ENCODE measurements around the gene ABCA4. TPM values are rescaled to one million over a fixed set of nuclear protein-coding genes. Genes with fewer than 3 reads are reported as not detected.
"Not testable (repeated sequence)": the region's sequence is repeated elsewhere in the genome, so short reads cannot be mapped to it uniquely, and the experiment has no call there.

Gene ABCA4
- total RNA-seq, 2 experiments from 2014 or later: 0.10 to 0.14 TPM

GRCh38 chr1:94011709-94012595 lies 109.0 kb downstream of the ABCA4 start:
- DNase-seq: no peak
- CTCF ChIA-PET: interaction anchor here (0.6 to 1.3 kb wide), 3 partner anchors 14 to 566 kb away, joined by 3 to 4 read pairs (median 3); no protein-coding TSS in a partner anchor
- intact Hi-C loops (cut with micrococcal nuclease): no loop called here
- no peak overlapping the region for H3K4me3 Mint-ChIP-seq
- H3K36me3 Mint-ChIP-seq (ENCODE audit: low read depth): no peaks in the 10 kb centered on the region
- no peaks in the 10 kb centered on the region for H3K9me3 Mint-ChIP-seq
- H3K27me3 Mint-ChIP-seq (ENCODE audit: low read depth): peaks cover 3% of the 10 kb centered on the region
- no peaks in the 10 kb centered on the region for H3K4me1 Mint-ChIP-seq (ENCODE audit: low read depth)
- H3K27ac Mint-ChIP-seq: no peak overlapping the region

DNA sequence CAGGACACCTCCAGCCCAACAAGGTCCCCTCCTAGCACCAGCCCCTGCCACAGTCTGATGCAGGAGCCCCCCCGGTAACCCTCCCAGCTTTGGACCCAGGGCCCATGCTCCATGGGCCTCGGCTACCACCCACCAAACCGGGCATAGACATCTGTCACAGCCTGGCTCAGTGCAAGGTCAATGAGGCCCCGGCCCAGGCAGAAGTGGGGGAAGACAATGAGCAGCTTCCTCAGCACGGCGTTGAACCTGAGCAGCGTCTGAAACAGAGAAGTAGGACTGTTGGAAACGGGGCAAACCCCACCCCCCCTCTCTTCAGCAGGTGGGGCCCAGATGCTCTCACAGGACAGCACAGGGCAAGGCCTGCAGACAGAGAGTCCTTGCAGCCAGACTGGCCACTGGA lies 109.8 kb downstream of the ABCA4 start:
- Mint-ChIP-seq H3K36me3 (ENCODE audit: low read depth) (no peaks in the 10 kb centered on the region), H3K4me1 (ENCODE audit: low read depth) (no peaks in the 10 kb centered on the region), H3K9me3 (no peaks in the 10 kb centered on the region), H3K27ac (no peak overlapping the region), H3K4me3 (no peak overlapping the region), H3K27me3 (ENCODE audit: low read depth) (peaks cover 3% of the 10 kb centered on the region)
- no peak for DNase-seq
- intact Hi-C loops (cut with micrococcal nuclease): no loop called here
- CTCF ChIA-PET: interaction anchor here (1.2 to 1.3 kb wide), 2 partner anchors 15 to 29 kb away, joined by 3 to 4 read pairs; no protein-coding TSS in a partner anchor

DNA sequence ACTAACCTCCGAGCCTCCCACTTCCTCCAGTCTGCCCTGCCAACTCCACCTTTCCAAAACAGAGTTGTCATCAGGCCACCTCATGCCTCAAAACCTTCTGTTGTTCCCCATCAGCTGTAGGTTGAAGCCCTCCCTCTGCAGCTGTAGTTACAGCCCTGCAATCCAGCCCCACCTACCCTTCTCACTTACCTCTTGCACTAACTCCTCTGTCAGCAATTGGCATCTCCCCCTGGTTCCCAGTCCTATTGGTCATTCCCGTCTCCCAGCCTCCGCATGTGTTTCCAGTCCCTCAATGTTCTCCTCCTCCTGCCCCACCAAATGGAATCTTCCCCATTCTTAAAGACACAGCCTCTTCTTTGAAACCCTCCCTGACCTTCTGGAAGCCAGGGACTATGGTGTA lies 111.6 kb downstream of the ABCA4 start:
- H3K4me3 Mint-ChIP-seq: no peak overlapping the region
- no peaks in the 10 kb centered on the region for H3K9me3 Mint-ChIP-seq
- H3K27ac Mint-ChIP-seq: no peak overlapping the region
- peaks cover 3% of the 10 kb centered on the region for H3K27me3 Mint-ChIP-seq (ENCODE audit: low read depth)
- H3K36me3 Mint-ChIP-seq (ENCODE audit: low read depth): no peaks in the 10 kb centered on the region
- H3K4me1 Mint-ChIP-seq (ENCODE audit: low read depth): no peaks in the 10 kb centered on the region
- CTCF ChIA-PET: interaction anchor here (0.6 to 1.1 kb wide), 2 partner anchors 17 to 149 kb away, joined by 3 read pairs; no protein-coding TSS in a partner anchor
- DNase-seq: no peak
- intact Hi-C loops (cut with micrococcal nuclease): no loop called here

DNA sequence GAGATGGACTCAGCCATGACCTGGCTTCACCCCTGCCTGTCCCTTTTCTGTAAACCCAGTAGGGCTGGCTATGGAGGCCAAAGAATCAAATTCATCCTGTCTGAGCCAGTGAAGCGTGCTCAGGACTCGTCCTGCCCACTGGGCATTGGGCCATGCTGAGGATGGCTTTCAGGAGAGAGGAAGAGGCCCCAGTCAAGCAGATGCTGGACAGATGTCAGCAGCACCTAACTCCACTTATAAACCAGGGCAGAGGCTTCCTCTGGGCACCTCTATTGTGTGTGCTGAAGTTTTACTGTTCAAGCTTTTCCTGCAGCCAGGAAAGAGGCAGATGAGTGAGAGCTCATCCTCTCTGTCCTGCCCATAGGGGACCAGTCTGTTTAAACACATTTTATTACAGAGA lies 114.3 kb downstream of the ABCA4 start:
- no peaks in the 10 kb centered on the region for H3K36me3 Mint-ChIP-seq (ENCODE audit: low read depth)
- H3K27ac Mint-ChIP-seq: no peak overlapping the region
- no peaks in the 10 kb centered on the region for H3K9me3 Mint-ChIP-seq
- H3K27me3 Mint-ChIP-seq (ENCODE audit: low read depth): peaks cover 4% of the 10 kb centered on the region
- CTCF ChIA-PET: interaction anchor here (0.6 kb wide), 1 partner anchor 220 kb away, joined by 3 read pairs; no protein-coding TSS in a partner anchor
- intact Hi-C loops (cut with micrococcal nuclease): no loop called here
- DNase-seq: no peak
- no peaks in the 10 kb centered on the region for H3K4me1 Mint-ChIP-seq (ENCODE audit: low read depth)
- no peak overlapping the region for H3K4me3 Mint-ChIP-seq

GRCh38 chr1:94004924-94005323 lies 116.0 kb downstream of the ABCA4 start:
- intact Hi-C loops (cut with micrococcal nuclease): no loop called here
- no peak overlapping the region for H3K27ac Mint-ChIP-seq

GRCh38 chr1:94002046-94002787 lies 118.7 kb downstream of the ABCA4 start:
- no peak for DNase-seq
- no peaks in the 10 kb centered on the region for H3K9me3 Mint-ChIP-seq
- no peak overlapping the region for H3K27ac Mint-ChIP-seq
- intact Hi-C loops (cut with micrococcal nuclease): no loop called here
- CTCF ChIA-PET: no interaction called here
- H3K4me3 Mint-ChIP-seq: no peak overlapping the region
- H3K36me3 Mint-ChIP-seq (ENCODE audit: low read depth): no peaks in the 10 kb centered on the region
- no peaks in the 10 kb centered on the region for H3K4me1 Mint-ChIP-seq (ENCODE audit: low read depth)
- peaks cover 4% of the 10 kb centered on the region for H3K27me3 Mint-ChIP-seq (ENCODE audit: low read depth)

More at GRCh38 chr1:94004924-94005323, 116.0 kb downstream of the ABCA4 start:
- Mint-ChIP-seq H3K36me3 (ENCODE audit: low read depth) (no peaks in the 10 kb centered on the region), H3K4me3 (no peak overlapping the region), H3K9me3 (no peaks in the 10 kb centered on the region), H3K4me1 (ENCODE audit: low read depth) (no peaks in the 10 kb centered on the region), H3K27me3 (ENCODE audit: low read depth) (peaks cover 4% of the 10 kb centered on the region)
- no peak for DNase-seq
- CTCF ChIA-PET: no interaction called here

DNA sequence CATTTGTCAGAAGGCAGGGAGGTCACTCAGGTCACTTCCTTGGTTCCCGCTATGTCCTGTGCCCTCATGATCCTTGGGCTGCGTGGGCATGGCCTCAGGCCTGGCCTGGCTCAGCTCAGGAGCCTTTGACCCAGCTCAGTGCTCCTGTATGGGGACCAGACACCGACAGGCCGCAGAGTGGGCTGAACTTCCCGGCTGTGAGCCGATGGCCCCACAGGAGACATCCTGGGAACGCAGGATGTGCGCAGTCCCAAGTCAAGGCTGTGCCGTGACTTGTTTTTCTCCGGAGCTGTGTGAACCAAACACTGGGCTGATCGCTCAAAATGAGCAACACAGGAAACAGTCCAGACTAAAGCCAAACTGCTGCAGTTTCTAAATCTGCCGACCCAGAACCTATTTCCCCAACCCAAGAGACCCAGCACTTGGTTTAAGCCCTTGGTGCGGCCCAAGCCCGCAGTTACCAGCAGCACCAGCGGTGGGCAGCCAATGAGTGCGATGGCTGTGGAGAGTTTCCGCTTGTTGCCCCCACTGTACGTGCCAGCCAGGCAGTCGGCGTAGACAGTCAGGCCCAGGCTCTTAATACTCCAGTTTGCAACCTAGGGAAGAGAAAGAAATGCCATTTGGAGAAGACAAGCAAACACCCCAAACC lies 119.4 kb downstream of the ABCA4 start:
- no peaks in the 10 kb centered on the region for H3K4me1 Mint-ChIP-seq (ENCODE audit: low read depth)
- CTCF ChIA-PET: interaction anchor here (0.6 kb wide), 1 partner anchor 13 kb away, joined by 3 read pairs; no protein-coding TSS in a partner anchor
- H3K36me3 Mint-ChIP-seq (ENCODE audit: low read depth): no peaks in the 10 kb centered on the region
- no peak for DNase-seq
- intact Hi-C loops (cut with micrococcal nuclease): no loop called here
- no peak overlapping the region for H3K4me3 Mint-ChIP-seq
- peaks cover 4% of the 10 kb centered on the region for H3K27me3 Mint-ChIP-seq (ENCODE audit: low read depth)
- no peaks in the 10 kb centered on the region for H3K9me3 Mint-ChIP-seq
- H3K27ac Mint-ChIP-seq: no peak overlapping the region

GRCh38 chr1:94000510-94001282 lies 120.3 kb downstream of the ABCA4 start:
- no peak overlapping the region for H3K4me3 Mint-ChIP-seq
- H3K9me3 Mint-ChIP-seq: no peaks in the 10 kb centered on the region
- no peaks in the 10 kb centered on the region for H3K4me1 Mint-ChIP-seq (ENCODE audit: low read depth)
- CTCF ChIA-PET: interaction anchor here (0.6 kb wide), 2 partner anchors 12 to 282 kb away, joined by 3 read pairs; no protein-coding TSS in a partner anchor
- no peak overlapping the region for H3K27ac Mint-ChIP-seq
- H3K36me3 Mint-ChIP-seq (ENCODE audit: low read depth): no peaks in the 10 kb centered on the region
- DNase-seq: no peak
- intact Hi-C loops (cut with micrococcal nuclease): no loop called here
- peaks cover 5% of the 10 kb centered on the region for H3K27me3 Mint-ChIP-seq (ENCODE audit: low read depth)

DNA sequence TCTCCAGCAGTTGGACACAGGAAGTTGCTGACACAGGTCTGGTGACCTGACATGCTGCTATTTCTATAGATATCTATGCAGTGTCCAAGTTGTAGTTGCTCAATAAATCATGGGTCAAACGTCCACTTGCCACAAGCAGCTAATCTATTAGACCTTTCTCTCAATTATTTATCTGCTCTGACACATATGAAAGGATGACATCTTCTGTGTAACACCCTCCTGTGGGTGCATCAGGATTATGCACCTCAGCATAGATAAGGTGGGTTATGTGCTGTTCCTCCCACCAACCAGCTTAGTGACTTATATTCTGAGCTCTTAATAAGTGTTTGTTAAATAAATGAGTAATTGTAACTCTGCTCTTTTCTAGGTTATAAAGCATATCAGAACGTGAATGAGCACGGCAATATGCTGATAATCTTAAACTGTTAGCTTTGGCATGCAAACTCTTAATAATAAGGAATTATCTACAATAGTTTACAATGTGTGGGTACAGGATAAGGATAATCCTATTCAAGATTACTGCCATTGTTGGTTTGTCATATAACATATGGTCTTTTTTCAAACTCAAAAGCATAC lies 121.0 kb downstream of the ABCA4 start:
- CTCF ChIA-PET: interaction anchor here (0.6 kb wide), 1 partner anchor 281 kb away, joined by 3 read pairs; no protein-coding TSS in a partner anchor
- intact Hi-C loops (cut with micrococcal nuclease): no loop called here
- Mint-ChIP-seq H3K27me3 (ENCODE audit: low read depth) (peaks cover 9% of the 10 kb centered on the region), H3K4me1 (ENCODE audit: low read depth) (no peaks in the 10 kb centered on the region), H3K9me3 (no peaks in the 10 kb centered on the region), H3K4me3 (no peak overlapping the region), H3K36me3 (ENCODE audit: low read depth) (no peaks in the 10 kb centered on the region), H3K27ac (no peak overlapping the region)
- no peak for DNase-seq

DNA sequence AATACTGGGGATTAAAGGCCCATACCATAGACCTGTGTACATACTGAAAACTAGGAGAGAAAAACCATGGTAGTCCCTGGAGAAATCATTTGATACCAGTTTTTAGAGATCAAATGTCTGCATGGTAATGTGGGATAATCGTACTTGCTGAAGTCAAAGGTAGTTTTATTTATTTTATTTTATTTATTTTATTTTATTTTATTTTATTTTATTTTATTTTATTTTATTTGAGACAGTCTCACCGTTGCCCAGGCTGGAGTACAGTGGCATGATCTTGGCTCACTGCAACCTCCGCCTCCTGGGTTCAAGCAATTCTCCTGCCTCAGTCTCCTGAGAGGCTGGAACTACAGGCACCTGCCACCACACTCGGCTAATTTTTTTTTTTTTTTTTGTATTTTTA lies 122.4 kb downstream of the ABCA4 start:
- DNase-seq; H3K4me1 Mint-ChIP-seq (ENCODE audit: low read depth); CTCF ChIA-PET; H3K9me3 Mint-ChIP-seq; H3K27ac Mint-ChIP-seq; H3K4me3 Mint-ChIP-seq; H3K36me3 Mint-ChIP-seq (ENCODE audit: low read depth); intact Hi-C loops (cut with micrococcal nuclease); H3K27me3 Mint-ChIP-seq (ENCODE audit: low read depth): not testable (repeated sequence)

DNA sequence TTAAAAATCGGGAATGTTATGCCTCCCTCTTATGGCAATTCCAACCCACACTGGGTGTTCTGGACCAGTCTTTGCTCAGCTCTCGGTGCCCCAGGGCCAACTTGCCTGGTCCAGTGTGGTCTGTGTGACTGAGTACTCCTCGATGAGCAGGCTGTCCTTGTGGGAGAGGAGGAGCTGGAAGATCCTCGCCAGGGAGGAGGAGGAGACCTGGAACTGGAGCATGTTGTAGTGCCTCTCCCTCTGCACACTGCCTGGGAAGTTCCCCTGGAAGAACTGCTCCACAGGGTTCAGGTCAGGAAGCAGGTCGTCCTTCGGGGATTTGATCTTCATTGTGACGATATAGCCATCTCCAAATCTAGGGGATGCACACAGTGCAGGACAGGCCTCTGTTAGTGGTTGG lies 123.2 kb downstream of the ABCA4 start:
- Mint-ChIP-seq H3K9me3 (no peaks in the 10 kb centered on the region), H3K36me3 (ENCODE audit: low read depth) (no peaks in the 10 kb centered on the region), H3K4me3 (no peak overlapping the region), H3K27me3 (ENCODE audit: low read depth) (peaks cover 9% of the 10 kb centered on the region), H3K27ac (no peak overlapping the region), H3K4me1 (ENCODE audit: low read depth) (no peaks in the 10 kb centered on the region)
- CTCF ChIA-PET: interaction anchor here (0.9 kb wide), 1 partner anchor 36 kb away, joined by 3 read pairs; no protein-coding TSS in a partner anchor
- intact Hi-C loops (cut with micrococcal nuclease): no loop called here
- no peak for DNase-seq
